HCT116 (cell line): ENCODE results near the gene NUDT16. TPM values are rescaled to one million over a fixed set of nuclear protein-coding genes. Genes with fewer than 3 reads are reported as not detected.

ENCODE experiments used
- ATAC-seq: fragments of 200-7000 bp; cut with Tn5 transposase; 2 replicates; pipeline ENCODE4 v1.9.1; 2020; ENCODE audit warnings: mild to moderate bottlenecking, moderate library complexity
- BruUV-seq: library from RNA; stranded (reverse); fragments of 400-500 nt; replicated peaks from 2 replicates; lab custom pipeline; 2021; lab: Mats Ljungman, UMichigan
- CTCF ChIA-PET: fragments of 300-600 bp; sonication (Branson Sonifier 250); formaldehyde crosslinking; loops from one replicate; lab custom pipeline; 2021; ENCODE audit warnings: antibody characterized with exemption; lab: Charles Lee
- POLR2A ChIA-PET: fragments of 300-600, 350-600 bp; sonication (Branson Sonifier 250); formaldehyde crosslinking; loops from one replicate; lab custom pipeline; 2021; ENCODE audit warnings: antibody characterized with exemption; lab: Charles Lee
- RAD21 ChIA-PET, 2 experiments: fragments of 300-600 bp; sonication (Branson Sonifier 250); formaldehyde crosslinking; loops; one replicate each; lab custom pipeline; 2023; ENCODE audit warnings: low total read pairs in 2 of 2; ENCODE audit not compliant: uncharacterized antibody in 2 of 2, unreplicated experiment in 2 of 2, low non-redundant PET in 1 of 2; lab: Charles Lee
- DNase-seq: peaks from one replicate; pipeline ENCODE4 v3.0.0-alpha.2; 2010; ENCODE audit warnings: low read depth, low spot score
- H2AFZ ChIP-seq: fragments of 200-600 bp; shearing (Covaris generic), sonication (generic); 2 replicates; pipeline ENCODE4 v1.6.1; 2017; ENCODE audit warnings: low read depth, mixed run types, mixed read lengths, antibody characterized with exemption, low read length; ENCODE audit not compliant: poor library complexity, severe bottlenecking
- H3K27ac ChIP-seq: 2 replicates; pipeline ENCODE4 v1.5.1; 2012; ENCODE audit warnings: low read depth, low read length
- H3K27me3 ChIP-seq: fragments of 200-600 bp; sonication (generic); 2 replicates; pipeline ENCODE4 v1.6.1; 2016; ENCODE audit warnings: mixed run types, low read length, mixed read lengths; ENCODE audit not compliant: insufficient read depth
- H3K36me3 ChIP-seq, 2 experiments: fragments of 200-500 bp in 1 of 2; fragments of 200-600 bp in 1 of 2; sonication (Bioruptor generic) in 1 of 2; sonication (generic) in 1 of 2; 2 replicates each; pipeline versions ENCODE4 v1.5.1 to v1.6.1; 2014 to 2016; ENCODE audit warnings: low read length in 2 of 2, inconsistent platforms in 1 of 2, mixed read lengths in 1 of 2, mixed run types in 1 of 2; ENCODE audit not compliant: insufficient read depth in 2 of 2, control insufficient read depth in 1 of 2
- H3K4me1 ChIP-seq, 2 experiments: fragments of 200-600 bp in 1 of 2; sonication (generic) in 1 of 2; 2 replicates each; pipeline versions ENCODE4 v1.5.1 to v1.6.1; 2012 to 2017; ENCODE audit warnings: low read length in 2 of 2, inconsistent platforms in 1 of 2, mild to moderate bottlenecking in 1 of 2, mixed read lengths in 1 of 2, mixed run types in 1 of 2, moderate library complexity in 1 of 2; ENCODE audit not compliant: insufficient read depth in 2 of 2, control insufficient read depth in 1 of 2
- H3K4me2 ChIP-seq: fragments of 200-600 bp; sonication (generic); 2 replicates; pipeline ENCODE4 v1.6.1; 2017; ENCODE audit warnings: mixed run types, low read length, mixed read lengths
- H3K4me3 ChIP-seq, 2 experiments: fragments of 200-600 bp in 1 of 2; sonication (generic) in 1 of 2; replicated peaks in 1 of 2; 2 replicates each; pipeline ENCODE4 v1.5.1; 2011 to 2016; ENCODE audit warnings: low read length in 2 of 2, control low read depth in 1 of 2, low read depth in 1 of 2, mild to moderate bottlenecking in 1 of 2, mixed read lengths in 1 of 2, mixed run types in 1 of 2
- H3K79me2 ChIP-seq: fragments of 200-600 bp; sonication (generic); 2 replicates; pipeline ENCODE4 v1.6.1; 2017; ENCODE audit warnings: mild to moderate bottlenecking, mixed run types, low read length, moderate library complexity, mixed read lengths; ENCODE audit not compliant: insufficient read depth
- H3K9ac ChIP-seq: fragments of 200-600 bp; sonication (generic); 2 replicates; pipeline ENCODE4 v1.6.1; 2016; ENCODE audit warnings: low read length, mixed read lengths
- H3K9me2 ChIP-seq: fragments of 200-600 bp; sonication (generic), shearing (Covaris generic); 2 replicates; pipeline ENCODE4 v1.6.1; 2017; ENCODE audit warnings: mixed run types, mild to moderate bottlenecking, moderate library complexity; ENCODE audit not compliant: insufficient read depth
- H3K9me3 ChIP-seq, 2 experiments: fragments of 200-500 bp in 1 of 2; fragments of 200-600 bp in 1 of 2; sonication (Bioruptor generic) in 1 of 2; sonication (generic) in 1 of 2; 2 replicates each; pipeline ENCODE4 v1.6.1; 2014 to 2017; ENCODE audit warnings: low read length in 2 of 2, mixed read lengths in 2 of 2, inconsistent platforms in 1 of 2, low read depth in 1 of 2, mild to moderate bottlenecking in 1 of 2, mixed run types in 1 of 2, moderate library complexity in 1 of 2; ENCODE audit not compliant: control insufficient read depth in 1 of 2, insufficient read depth in 1 of 2
- H4K20me1 ChIP-seq: fragments of 200-600 bp; sonication (generic), shearing (Covaris generic); 2 replicates; pipeline ENCODE4 v1.6.1; 2017; ENCODE audit warnings: mixed run types, mild to moderate bottlenecking, moderate library complexity; ENCODE audit not compliant: insufficient read depth
- EGR1 ChIP-seq: IDR thresholded peaks from 2 replicates; pipeline ENCODE4 v1.6.1; 2012; ENCODE audit warnings: low read depth
- ELF1 ChIP-seq: IDR thresholded peaks from 2 replicates; pipeline ENCODE4 v1.6.1; 2012; ENCODE audit warnings: low read depth, borderline replicate concordance
- EZH2 ChIP-seq: fragments of 200-600 bp; sonication (generic); IDR thresholded peaks from 2 replicates; pipeline ENCODE4 v1.6.1; 2017; ENCODE audit warnings: antibody characterized with exemption, mixed run types
- FOSL1 ChIP-seq: IDR thresholded peaks from 2 replicates; pipeline ENCODE4 v1.6.1; 2012; ENCODE audit warnings: low read depth
- JUND ChIP-seq: IDR thresholded peaks from 2 replicates; pipeline ENCODE4 v1.6.1; 2012
- POLR2AphosphoS5 ChIP-seq: IDR thresholded peaks from 2 replicates; pipeline ENCODE4 v1.6.1; 2011; ENCODE audit warnings: mild to moderate bottlenecking, low read depth, low read length, moderate library complexity
- RAD21 ChIP-seq: IDR thresholded peaks from 2 replicates; pipeline ENCODE4 v1.6.1; 2012; ENCODE audit warnings: low read depth, mild to moderate bottlenecking
- SIN3A ChIP-seq: IDR thresholded peaks from 2 replicates; pipeline ENCODE4 v1.6.1; 2012; ENCODE audit warnings: low read depth
- SP1 ChIP-seq: IDR thresholded peaks from 2 replicates; pipeline ENCODE4 v1.6.1; 2012; ENCODE audit warnings: low read depth
- SRF ChIP-seq: IDR thresholded peaks from 2 replicates; pipeline ENCODE4 v1.6.1; 2012; ENCODE audit warnings: low read depth
- TCF7L2 ChIP-seq: IDR thresholded peaks from 2 replicates; pipeline ENCODE4 v1.7.0; 2011; ENCODE audit warnings: borderline replicate concordance, inconsistent platforms; ENCODE audit not compliant: insufficient read depth, insufficient read length; ENCODE audit errors: extremely low read depth
- YY1 ChIP-seq: IDR thresholded peaks from 2 replicates; pipeline ENCODE4 v1.6.1; 2011; ENCODE audit warnings: low read length, low read depth, moderate library complexity, mild to moderate bottlenecking; ENCODE audit not compliant: insufficient replicate concordance; ENCODE audit errors: extremely low read depth
- ZFX ChIP-seq: fragments of 450-650 bp; IDR thresholded peaks from 2 replicates; pipeline ENCODE4 v1.6.1; 2017
- intact Hi-C: fragments of 100-400 bp; cut with micrococcal nuclease; formaldehyde crosslinking; loops from 2 replicates; pipeline ENCODE4 v1.10.0; 2022
- total RNA-seq: library from RNA; stranded (reverse); gene quantifications from one replicate; pipeline ENCODE4 v1.2.1, GENCODE V29; 2021; ENCODE audit not compliant: unreplicated experiment
- TF ChIP-seq, protein P1 (sequence below): IDR thresholded peaks from 2 replicates; pipeline ENCODE4 v1.6.1; 2012
- TF ChIP-seq, protein P2 (sequence below): IDR thresholded peaks from 2 replicates; pipeline ENCODE4 v1.6.1; 2012; ENCODE audit warnings: low read depth
- TF ChIP-seq, protein P3 (sequence below): IDR thresholded peaks from 2 replicates; pipeline ENCODE4 v1.6.1; 2012
- TF ChIP-seq, protein P4 (sequence below): IDR thresholded peaks from 2 replicates; pipeline ENCODE4 v1.6.1; 2011; ENCODE audit warnings: mild to moderate bottlenecking, low read length, moderate library complexity; ENCODE audit not compliant: insufficient replicate concordance; ENCODE audit errors: extremely low read depth

The NUDT16 gene
- total RNA-seq, 1 experiment from 2014 or later = 9.7 TPM

DNA sequence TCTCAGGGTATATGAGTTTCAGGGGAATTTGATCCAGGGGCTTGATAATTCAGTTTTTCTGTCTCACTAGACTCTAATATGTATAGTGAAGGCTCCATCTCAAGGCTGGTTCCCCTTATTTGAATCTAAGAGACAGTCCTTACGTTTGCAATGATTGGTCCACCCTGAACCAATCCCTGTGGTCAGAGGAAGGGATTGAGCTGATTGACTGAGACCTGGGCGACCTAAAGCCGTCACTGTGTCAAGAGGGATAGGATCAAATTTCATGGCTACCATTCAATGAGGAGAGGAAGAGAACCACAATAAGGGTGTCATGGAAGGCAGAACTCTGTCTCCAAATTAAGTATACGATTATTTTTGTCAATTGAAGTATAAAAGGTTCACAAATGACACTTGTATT, 16.3 kb downstream of the NUDT16 start:
- Histone ChIP-seq H3K27ac (no peak overlapping the region), H3K36me3 (no peaks in the 10 kb centered on the region), H3K4me3 (no peak overlapping the region), H2AFZ (no peak overlapping the region), H3K9me3 (no peaks in the 10 kb centered on the region), H3K9ac (no peak overlapping the region), H3K9me2 (no peaks in the 10 kb centered on the region), H3K27me3 (no peaks in the 10 kb centered on the region), H3K4me1 (peaks cover 0 to 5% of the 10 kb centered on the region in 2 experiments; a peak in 2 of 4 replicates), H4K20me1 (no peaks in the 10 kb centered on the region), H3K4me2 (no peak overlapping the region), H3K79me2 (no peaks in the 10 kb centered on the region)
- CTCF ChIA-PET = no interaction called here
- BruUV-seq = no TSS peak
- POLR2A ChIA-PET = no interaction called here
- ATAC-seq (no peak), DNase-seq (no peak)
- TF ChIP-seq, protein P1, sequence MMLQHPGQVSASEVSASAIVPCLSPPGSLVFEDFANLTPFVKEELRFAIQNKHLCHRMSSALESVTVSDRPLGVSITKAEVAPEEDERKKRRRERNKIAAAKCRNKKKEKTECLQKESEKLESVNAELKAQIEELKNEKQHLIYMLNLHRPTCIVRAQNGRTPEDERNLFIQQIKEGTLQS = no peak
- TF ChIP-seq JUND = no peak
- no peak for TF ChIP-seq RAD21
- TF ChIP-seq ELF1 = no peak
- TF ChIP-seq SP1 = no peak
- TF ChIP-seq YY1 = no peak
- TF ChIP-seq TCF7L2 = no peak
- TF ChIP-seq, protein P2, sequence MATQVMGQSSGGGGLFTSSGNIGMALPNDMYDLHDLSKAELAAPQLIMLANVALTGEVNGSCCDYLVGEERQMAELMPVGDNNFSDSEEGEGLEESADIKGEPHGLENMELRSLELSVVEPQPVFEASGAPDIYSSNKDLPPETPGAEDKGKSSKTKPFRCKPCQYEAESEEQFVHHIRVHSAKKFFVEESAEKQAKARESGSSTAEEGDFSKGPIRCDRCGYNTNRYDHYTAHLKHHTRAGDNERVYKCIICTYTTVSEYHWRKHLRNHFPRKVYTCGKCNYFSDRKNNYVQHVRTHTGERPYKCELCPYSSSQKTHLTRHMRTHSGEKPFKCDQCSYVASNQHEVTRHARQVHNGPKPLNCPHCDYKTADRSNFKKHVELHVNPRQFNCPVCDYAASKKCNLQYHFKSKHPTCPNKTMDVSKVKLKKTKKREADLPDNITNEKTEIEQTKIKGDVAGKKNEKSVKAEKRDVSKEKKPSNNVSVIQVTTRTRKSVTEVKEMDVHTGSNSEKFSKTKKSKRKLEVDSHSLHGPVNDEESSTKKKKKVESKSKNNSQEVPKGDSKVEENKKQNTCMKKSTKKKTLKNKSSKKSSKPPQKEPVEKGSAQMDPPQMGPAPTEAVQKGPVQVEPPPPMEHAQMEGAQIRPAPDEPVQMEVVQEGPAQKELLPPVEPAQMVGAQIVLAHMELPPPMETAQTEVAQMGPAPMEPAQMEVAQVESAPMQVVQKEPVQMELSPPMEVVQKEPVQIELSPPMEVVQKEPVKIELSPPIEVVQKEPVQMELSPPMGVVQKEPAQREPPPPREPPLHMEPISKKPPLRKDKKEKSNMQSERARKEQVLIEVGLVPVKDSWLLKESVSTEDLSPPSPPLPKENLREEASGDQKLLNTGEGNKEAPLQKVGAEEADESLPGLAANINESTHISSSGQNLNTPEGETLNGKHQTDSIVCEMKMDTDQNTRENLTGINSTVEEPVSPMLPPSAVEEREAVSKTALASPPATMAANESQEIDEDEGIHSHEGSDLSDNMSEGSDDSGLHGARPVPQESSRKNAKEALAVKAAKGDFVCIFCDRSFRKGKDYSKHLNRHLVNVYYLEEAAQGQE = no peak
- TF ChIP-seq EZH2 = no peak
- TF ChIP-seq, protein P3, sequence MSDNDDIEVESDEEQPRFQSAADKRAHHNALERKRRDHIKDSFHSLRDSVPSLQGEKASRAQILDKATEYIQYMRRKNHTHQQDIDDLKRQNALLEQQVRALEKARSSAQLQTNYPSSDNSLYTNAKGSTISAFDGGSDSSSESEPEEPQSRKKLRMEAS = no peak
- TF ChIP-seq SRF = no peak
- no peak for TF ChIP-seq EGR1
- no peak for TF ChIP-seq ZFX
- TF ChIP-seq, protein P4, sequence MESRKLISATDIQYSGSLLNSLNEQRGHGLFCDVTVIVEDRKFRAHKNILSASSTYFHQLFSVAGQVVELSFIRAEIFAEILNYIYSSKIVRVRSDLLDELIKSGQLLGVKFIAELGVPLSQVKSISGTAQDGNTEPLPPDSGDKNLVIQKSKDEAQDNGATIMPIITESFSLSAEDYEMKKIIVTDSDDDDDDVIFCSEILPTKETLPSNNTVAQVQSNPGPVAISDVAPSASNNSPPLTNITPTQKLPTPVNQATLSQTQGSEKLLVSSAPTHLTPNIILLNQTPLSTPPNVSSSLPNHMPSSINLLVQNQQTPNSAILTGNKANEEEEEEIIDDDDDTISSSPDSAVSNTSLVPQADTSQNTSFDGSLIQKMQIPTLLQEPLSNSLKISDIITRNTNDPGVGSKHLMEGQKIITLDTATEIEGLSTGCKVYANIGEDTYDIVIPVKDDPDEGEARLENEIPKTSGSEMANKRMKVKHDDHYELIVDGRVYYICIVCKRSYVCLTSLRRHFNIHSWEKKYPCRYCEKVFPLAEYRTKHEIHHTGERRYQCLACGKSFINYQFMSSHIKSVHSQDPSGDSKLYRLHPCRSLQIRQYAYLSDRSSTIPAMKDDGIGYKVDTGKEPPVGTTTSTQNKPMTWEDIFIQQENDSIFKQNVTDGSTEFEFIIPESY = no peak
- no peak for TF ChIP-seq FOSL1
- TF ChIP-seq POLR2AphosphoS5 = no peak
- no peak for TF ChIP-seq SIN3A
- RAD21 ChIA-PET = no interaction called here
- intact Hi-C loops = no loop called here
